Measurements from ENCODE around the gene CYTH2.

Gene CYTH2

GRCh38 chr19:48465215-48465614, 4.0 kb upstream of the CYTH2 start:
- no peak overlapping the region for H3K27ac ChIP-seq (ENCODE audit: low read depth, low read length)
- H3K36me3 ChIP-seq (ENCODE audit: control insufficient read depth in 5 of 5, insufficient read depth in 5 of 5, low read length in 5 of 5) = peaks cover 0 to 4% (median 0%) of the 10 kb centered on the region in 5 donors
- no peaks in the 10 kb centered on the region for H3K9me3 ChIP-seq (ENCODE audit: control insufficient read depth in 5 of 5, low read length in 5 of 5)
- no peak overlapping the region for H3K9ac ChIP-seq (ENCODE audit: low read length in 5 of 5)
- H3K4me1 ChIP-seq (ENCODE audit: control insufficient read depth in 5 of 5, insufficient read depth in 5 of 5, low read length in 5 of 5) = peaks cover 3 to 13% (median 12%) of the 10 kb centered on the region in 5 donors
- H3K27me3 ChIP-seq (ENCODE audit: control insufficient read depth in 5 of 5, insufficient read depth in 4 of 5, low read length in 5 of 5) = peaks cover 0 to 3% (median 0%) of the 10 kb centered on the region in 5 donors
- H3K4me3 ChIP-seq (ENCODE audit: low read depth in 1 of 5, low read length in 5 of 5) = no peak overlapping the region

GRCh38 chr19:48466561-48467325, 2.4 kb upstream of the CYTH2 start:
- peak overlapping the region in 1 of 5 donors; percentile 5 for H3K9ac ChIP-seq (ENCODE audit: low read length in 5 of 5)
- H3K4me3 ChIP-seq (ENCODE audit: low read depth in 1 of 5, low read length in 5 of 5) = no peak overlapping the region
- peaks cover 3 to 20% (median 18%) of the 10 kb centered on the region in 5 donors for H3K4me1 ChIP-seq (ENCODE audit: control insufficient read depth in 5 of 5, insufficient read depth in 5 of 5, low read length in 5 of 5)
- H3K27ac ChIP-seq (ENCODE audit: low read depth, low read length) = no peak overlapping the region
- H3K9me3 ChIP-seq (ENCODE audit: control insufficient read depth in 5 of 5, low read length in 5 of 5) = no peaks in the 10 kb centered on the region
- peaks cover 0 to 3% (median 0%) of the 10 kb centered on the region in 5 donors for H3K27me3 ChIP-seq (ENCODE audit: control insufficient read depth in 5 of 5, insufficient read depth in 4 of 5, low read length in 5 of 5)
- peaks cover 0 to 19% (median 15%) of the 10 kb centered on the region in 5 donors for H3K36me3 ChIP-seq (ENCODE audit: control insufficient read depth in 5 of 5, insufficient read depth in 5 of 5, low read length in 5 of 5)

- peaks cover 3 to 20% (median 18%) of the 10 kb centered on the region in 5 donors for H3K4me1 ChIP-seq (ENCODE audit: control insufficient read depth in 5 of 5, insufficient read depth in 5 of 5, low read length in 5 of 5)
- peak overlapping the region; percentile 79 to 87 (median 81) for H3K4me3 ChIP-seq (ENCODE audit: low read depth in 1 of 5, low read length in 5 of 5)
- H3K9ac ChIP-seq (ENCODE audit: low read length in 5 of 5) = peak overlapping the region in 4 of 5 donors; percentile 68 to 92 (median 86)
- H3K36me3 ChIP-seq (ENCODE audit: control insufficient read depth in 5 of 5, insufficient read depth in 5 of 5, low read length in 5 of 5) = peaks cover 2 to 35% (median 35%) of the 10 kb centered on the region in 5 donors
- peaks cover 0 to 3% (median 0%) of the 10 kb centered on the region in 5 donors for H3K27me3 ChIP-seq (ENCODE audit: control insufficient read depth in 5 of 5, insufficient read depth in 4 of 5, low read length in 5 of 5)
- no peaks in the 10 kb centered on the region for H3K9me3 ChIP-seq (ENCODE audit: control insufficient read depth in 5 of 5, low read length in 5 of 5)
- peak overlapping the region; percentile 90 for H3K27ac ChIP-seq (ENCODE audit: low read depth, low read length)
Observed at GRCh38 chr19:48468772-48469288, 339 bp upstream of the CYTH2 start.

- no peaks in the 10 kb centered on the region for H3K9me3 ChIP-seq (ENCODE audit: control insufficient read depth in 5 of 5, low read length in 5 of 5)
- H3K4me3 ChIP-seq (ENCODE audit: low read depth in 1 of 5, low read length in 5 of 5) = peak overlapping the region; percentile 79 to 87 (median 84)
- peaks cover 3 to 20% (median 18%) of the 10 kb centered on the region in 5 donors for H3K4me1 ChIP-seq (ENCODE audit: control insufficient read depth in 5 of 5, insufficient read depth in 5 of 5, low read length in 5 of 5)
- H3K27ac ChIP-seq (ENCODE audit: low read depth, low read length) = peak overlapping the region; percentile 90
- H3K36me3 ChIP-seq (ENCODE audit: control insufficient read depth in 5 of 5, insufficient read depth in 5 of 5, low read length in 5 of 5) = peaks cover 2 to 48% (median 47%) of the 10 kb centered on the region in 5 donors
- peak overlapping the region in 4 of 5 donors; percentile 47 to 84 (median 75) for H3K9ac ChIP-seq (ENCODE audit: low read length in 5 of 5)
- peaks cover 0 to 3% (median 0%) of the 10 kb centered on the region in 5 donors for H3K27me3 ChIP-seq (ENCODE audit: control insufficient read depth in 5 of 5, insufficient read depth in 4 of 5, low read length in 5 of 5)
Observed at GRCh38 chr19:48469934-48470680, 938 bp downstream of the CYTH2 start.

GRCh38 chr19:48470856-48471255, 1.7 kb downstream of the CYTH2 start:
- peaks cover 2 to 55% (median 55%) of the 10 kb centered on the region in 5 donors for H3K36me3 ChIP-seq (ENCODE audit: control insufficient read depth in 5 of 5, insufficient read depth in 5 of 5, low read length in 5 of 5)

GRCh38 chr19:48471836-48472235, 2.7 kb downstream of the CYTH2 start:
- Histone ChIP-seq H3K9me3 (ENCODE audit: control insufficient read depth in 5 of 5, low read length in 5 of 5) (no peaks in the 10 kb centered on the region), H3K4me1 (ENCODE audit: control insufficient read depth in 5 of 5, insufficient read depth in 5 of 5, low read length in 5 of 5) (peaks cover 3 to 20% (median 18%) of the 10 kb centered on the region in 5 donors), H3K36me3 (ENCODE audit: control insufficient read depth in 5 of 5, insufficient read depth in 5 of 5, low read length in 5 of 5) (peaks cover 2 to 65% (median 62%) of the 10 kb centered on the region in 5 donors), H3K9ac (ENCODE audit: low read length in 5 of 5) (no peak overlapping the region), H3K4me3 (ENCODE audit: low read depth in 1 of 5, low read length in 5 of 5) (no peak overlapping the region), H3K27me3 (ENCODE audit: control insufficient read depth in 5 of 5, insufficient read depth in 4 of 5, low read length in 5 of 5) (peaks cover 0 to 3% (median 0%) of the 10 kb centered on the region in 5 donors), H3K27ac (ENCODE audit: low read depth, low read length) (no peak overlapping the region)

More at GRCh38 chr19:48470856-48471255, 1.7 kb downstream of the CYTH2 start:
- H3K9me3 ChIP-seq (ENCODE audit: control insufficient read depth in 5 of 5, low read length in 5 of 5) = no peaks in the 10 kb centered on the region
- peaks cover 0 to 3% (median 0%) of the 10 kb centered on the region in 5 donors for H3K27me3 ChIP-seq (ENCODE audit: control insufficient read depth in 5 of 5, insufficient read depth in 4 of 5, low read length in 5 of 5)
- peaks cover 3 to 20% (median 18%) of the 10 kb centered on the region in 5 donors for H3K4me1 ChIP-seq (ENCODE audit: control insufficient read depth in 5 of 5, insufficient read depth in 5 of 5, low read length in 5 of 5)
- peak overlapping the region in 1 of 5 donors; percentile 74 for H3K9ac ChIP-seq (ENCODE audit: low read length in 5 of 5)
- H3K27ac ChIP-seq (ENCODE audit: low read depth, low read length) = no peak overlapping the region
- H3K4me3 ChIP-seq (ENCODE audit: low read depth in 1 of 5, low read length in 5 of 5) = peak overlapping the region in 1 of 5 donors; percentile 87

- Histone ChIP-seq H3K27me3 (ENCODE audit: control insufficient read depth in 5 of 5, insufficient read depth in 4 of 5, low read length in 5 of 5) (no peaks in the 10 kb centered on the region), H3K36me3 (ENCODE audit: control insufficient read depth in 5 of 5, insufficient read depth in 5 of 5, low read length in 5 of 5) (peaks cover 2 to 80% (median 78%) of the 10 kb centered on the region in 5 donors), H3K9me3 (ENCODE audit: control insufficient read depth in 5 of 5, low read length in 5 of 5) (no peaks in the 10 kb centered on the region), H3K9ac (ENCODE audit: low read length in 5 of 5) (no peak overlapping the region), H3K27ac (ENCODE audit: low read depth, low read length) (no peak overlapping the region), H3K4me1 (ENCODE audit: control insufficient read depth in 5 of 5, insufficient read depth in 5 of 5, low read length in 5 of 5) (peaks cover 3 to 17% (median 14%) of the 10 kb centered on the region in 5 donors), H3K4me3 (ENCODE audit: low read depth in 1 of 5, low read length in 5 of 5) (no peak overlapping the region)
Observed at GRCh38 chr19:48473161-48473966, 4.2 kb downstream of the CYTH2 start.

- peaks cover 1 to 13% (median 11%) of the 10 kb centered on the region in 5 donors for H3K4me1 ChIP-seq (ENCODE audit: control insufficient read depth in 5 of 5, insufficient read depth in 5 of 5, low read length in 5 of 5)
- H3K36me3 ChIP-seq (ENCODE audit: control insufficient read depth in 5 of 5, insufficient read depth in 5 of 5, low read length in 5 of 5) = peaks cover 2 to 85% (median 82%) of the 10 kb centered on the region in 5 donors
- H3K9ac ChIP-seq (ENCODE audit: low read length in 5 of 5) = no peak overlapping the region
- no peak overlapping the region for H3K4me3 ChIP-seq (ENCODE audit: low read depth in 1 of 5, low read length in 5 of 5)
- H3K27ac ChIP-seq (ENCODE audit: low read depth, low read length) = no peak overlapping the region
- no peaks in the 10 kb centered on the region for H3K27me3 ChIP-seq (ENCODE audit: control insufficient read depth in 5 of 5, insufficient read depth in 4 of 5, low read length in 5 of 5)
- no peaks in the 10 kb centered on the region for H3K9me3 ChIP-seq (ENCODE audit: control insufficient read depth in 5 of 5, low read length in 5 of 5)
Observed at GRCh38 chr19:48474084-48474592, 5.0 kb downstream of the CYTH2 start.

All from subcutaneous abdominal adipose tissue (tissue), 5 donors.